ENCODE results near the gene PRCC. TPM values are rescaled to one million over a fixed set of nuclear protein-coding genes. Genes with fewer than 3 reads are reported as not detected.

Gene PRCC
- total and polyA plus RNA-seq, 5 donors from 2014 or later: 35.5 to 67.8 (median 36.8) TPM

DNA sequence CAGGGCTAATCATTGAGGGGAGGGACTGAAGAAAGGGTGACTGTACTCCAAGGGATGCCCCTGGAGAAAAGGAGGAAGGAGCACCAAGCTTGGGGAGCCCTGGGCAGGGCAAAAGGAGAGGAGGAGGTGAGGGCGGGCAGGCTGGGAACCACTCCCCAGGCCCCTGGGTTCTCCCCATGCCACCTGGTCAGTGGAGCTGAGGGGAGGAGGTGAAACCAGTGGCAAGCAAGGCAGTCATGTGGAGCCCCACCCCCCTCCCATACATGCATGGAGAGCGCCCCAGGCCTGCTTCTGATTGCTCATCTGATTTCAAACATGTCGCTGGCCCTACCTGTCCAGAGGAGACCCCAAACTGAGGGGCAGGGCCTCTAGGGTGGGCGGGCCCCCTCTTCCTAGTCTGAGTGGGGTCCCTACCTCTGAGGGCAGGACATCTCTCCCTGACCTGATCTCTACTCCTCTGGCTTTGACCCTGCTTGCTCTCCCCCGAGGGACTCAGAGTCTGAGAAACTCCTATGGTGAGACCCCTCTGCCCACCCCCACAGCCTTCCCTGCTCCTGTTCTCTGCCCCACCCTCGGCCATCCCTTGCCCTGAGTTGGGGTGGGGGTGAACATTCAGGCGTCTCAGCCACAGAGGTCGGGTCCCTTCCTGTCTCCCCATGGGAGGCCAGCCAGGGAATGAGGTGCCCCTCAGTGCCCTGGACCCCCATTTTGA lies 73.0 kb downstream of the PRCC start:
- H3K9me3 ChIP-seq (ENCODE audit: control insufficient read depth in 2 of 2, low read length in 2 of 2): no peaks in the 10 kb centered on the region
- Mint-ChIP-seq H3K36me3 (no peaks in the 10 kb centered on the region), H3K27me3 (peaks cover 19% of the 10 kb centered on the region), H3K27ac (no peak overlapping the region), H3K9me3 (no peaks in the 10 kb centered on the region), H3K4me3 (no peak overlapping the region), H3K4me1 (peaks cover 7 to 38% (median 15%) of the 10 kb centered on the region in 4 donors)
- H3K27ac ChIP-seq (ENCODE audit: insufficient read depth, low read length, poor library complexity, severe bottlenecking): no peak overlapping the region
- DNase-seq: no peak
- H3K4me3 ChIP-seq (ENCODE audit: low read depth, low read length): no peak overlapping the region
- peaks cover 26% of the 10 kb centered on the region for H3K4me1 ChIP-seq (ENCODE audit: control insufficient read depth, insufficient read depth, low read length, poor library complexity, severe bottlenecking)
- H3K36me3 ChIP-seq (ENCODE audit: control insufficient read depth, insufficient read depth, low read length): no peaks in the 10 kb centered on the region
- ATAC-seq (ENCODE audit: low read depth in 2 of 2): no peak
- H3K27me3 ChIP-seq (ENCODE audit: control insufficient read depth, insufficient read depth, low read length): peaks cover 9% of the 10 kb centered on the region

DNA sequence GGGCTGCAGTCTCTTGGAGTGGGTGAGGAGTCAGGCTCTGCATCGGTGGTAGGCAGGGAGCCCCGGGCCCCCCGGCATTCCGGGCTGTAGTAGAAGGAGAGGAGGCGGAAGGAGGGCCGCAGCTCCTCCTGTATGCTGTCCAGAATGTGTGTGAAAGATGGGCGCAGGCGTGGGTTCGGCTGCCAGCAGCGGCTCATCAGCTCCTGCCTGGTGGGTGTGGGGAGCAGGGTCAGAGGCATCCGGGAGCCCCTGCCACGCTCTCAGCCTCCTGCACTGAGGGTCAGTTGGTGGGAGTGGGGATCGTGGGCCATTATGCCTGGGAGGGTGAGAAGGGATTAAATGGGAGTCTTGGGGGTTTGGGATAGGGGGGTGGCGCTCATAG lies 73.6 kb downstream of the PRCC start:
- no peak overlapping the region for H3K27ac Mint-ChIP-seq
- Histone ChIP-seq H3K4me1 (ENCODE audit: control insufficient read depth, insufficient read depth, low read length, poor library complexity, severe bottlenecking) (peaks cover 21% of the 10 kb centered on the region), H3K27me3 (ENCODE audit: control insufficient read depth, insufficient read depth, low read length) (peaks cover 9% of the 10 kb centered on the region), H3K9me3 (ENCODE audit: control insufficient read depth in 2 of 2, low read length in 2 of 2) (no peaks in the 10 kb centered on the region), H3K4me3 (ENCODE audit: low read depth, low read length) (no peak overlapping the region), H3K36me3 (ENCODE audit: control insufficient read depth, insufficient read depth, low read length) (no peaks in the 10 kb centered on the region), H3K27ac (ENCODE audit: insufficient read depth, low read length, poor library complexity, severe bottlenecking) (no peak overlapping the region)
- no peak for ATAC-seq (ENCODE audit: low read depth in 2 of 2)
- no peak overlapping the region for H3K4me3 Mint-ChIP-seq
- H3K9me3 Mint-ChIP-seq: no peaks in the 10 kb centered on the region
- no peaks in the 10 kb centered on the region for H3K36me3 Mint-ChIP-seq
- no peak for DNase-seq
- H3K27me3 Mint-ChIP-seq: peaks cover 24% of the 10 kb centered on the region
- peaks cover 4 to 36% (median 10%) of the 10 kb centered on the region in 4 donors for H3K4me1 Mint-ChIP-seq

DNA sequence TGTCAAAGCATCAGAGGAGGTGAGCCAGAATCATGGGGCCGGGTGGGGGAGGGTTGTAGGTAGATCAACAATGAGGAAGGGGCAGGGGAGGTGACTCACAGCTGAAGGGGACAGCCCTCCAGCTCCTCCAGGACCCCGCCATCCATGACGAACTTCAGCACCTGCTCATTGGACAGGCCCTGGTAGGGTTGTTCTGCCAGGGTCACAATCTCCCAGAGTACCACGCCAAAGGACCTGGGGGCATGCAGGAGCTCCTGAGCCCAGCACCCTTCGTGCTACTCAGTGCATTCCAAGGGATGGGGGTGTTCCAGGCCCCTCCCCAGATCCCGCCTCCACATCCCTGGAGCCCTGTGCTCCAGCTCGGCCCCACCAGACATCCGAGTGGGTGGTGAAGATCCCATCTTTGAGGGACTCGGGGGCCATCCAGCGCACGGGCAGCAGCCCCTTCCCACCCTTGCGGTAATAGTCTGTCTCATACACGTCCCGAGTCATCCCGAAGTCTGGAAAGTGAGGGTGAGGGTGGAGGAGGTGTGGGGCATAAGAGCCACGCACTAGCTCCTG lies 74.0 kb downstream of the PRCC start:
- H3K27me3 ChIP-seq (ENCODE audit: control insufficient read depth, insufficient read depth, low read length): peaks cover 12% of the 10 kb centered on the region
- DNase-seq: no peak
- no peak for ATAC-seq (ENCODE audit: low read depth in 2 of 2)
- Mint-ChIP-seq H3K36me3 (no peaks in the 10 kb centered on the region), H3K27me3 (peaks cover 29% of the 10 kb centered on the region), H3K9me3 (no peaks in the 10 kb centered on the region), H3K27ac (no peak overlapping the region), H3K4me1 (peaks cover 0 to 35% (median 6%) of the 10 kb centered on the region in 4 donors), H3K4me3 (no peak overlapping the region)
- H3K9me3 ChIP-seq (ENCODE audit: control insufficient read depth in 2 of 2, low read length in 2 of 2): no peaks in the 10 kb centered on the region
- no peak overlapping the region for H3K27ac ChIP-seq (ENCODE audit: insufficient read depth, low read length, poor library complexity, severe bottlenecking)
- H3K4me3 ChIP-seq (ENCODE audit: low read depth, low read length): no peak overlapping the region
- H3K36me3 ChIP-seq (ENCODE audit: control insufficient read depth, insufficient read depth, low read length): no peaks in the 10 kb centered on the region
- peaks cover 16% of the 10 kb centered on the region for H3K4me1 ChIP-seq (ENCODE audit: control insufficient read depth, insufficient read depth, low read length, poor library complexity, severe bottlenecking)

DNA sequence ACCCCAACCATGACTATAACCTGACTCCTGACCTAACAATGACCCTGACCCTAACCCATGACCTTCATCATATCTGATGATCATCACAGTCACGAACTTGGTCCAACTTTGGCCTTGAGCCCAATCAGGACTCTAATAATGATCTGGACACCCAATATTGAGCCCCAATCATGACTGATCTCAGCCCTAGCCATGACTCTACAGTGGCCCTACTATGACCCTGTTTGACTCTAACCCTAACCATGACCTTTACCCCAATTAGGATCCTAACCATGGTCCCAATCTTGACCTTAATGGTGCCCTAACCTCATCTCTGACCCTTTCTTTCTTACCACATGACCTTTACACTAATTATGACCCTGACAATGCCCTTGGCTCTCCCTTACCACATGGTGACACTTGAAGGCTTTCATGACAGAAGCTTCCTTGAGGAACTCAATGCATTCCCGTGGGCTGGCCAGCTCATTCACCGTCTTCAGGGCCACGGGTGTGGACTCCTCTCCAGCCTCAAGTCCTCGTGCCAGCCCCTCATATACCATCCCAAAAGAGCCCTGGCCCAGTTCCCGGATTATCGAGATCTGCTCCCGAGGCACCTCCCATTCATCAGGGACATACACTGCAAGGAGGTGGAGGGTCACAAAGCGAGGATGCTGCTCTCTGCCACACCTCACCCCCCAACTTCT lies 75.4 kb downstream of the PRCC start:
- Histone ChIP-seq H3K36me3 (ENCODE audit: control insufficient read depth, insufficient read depth, low read length) (no peaks in the 10 kb centered on the region), H3K27me3 (ENCODE audit: control insufficient read depth, insufficient read depth, low read length) (peaks cover 17% of the 10 kb centered on the region), H3K27ac (ENCODE audit: insufficient read depth, low read length, poor library complexity, severe bottlenecking) (no peak overlapping the region), H3K4me1 (ENCODE audit: control insufficient read depth, insufficient read depth, low read length, poor library complexity, severe bottlenecking) (peaks cover 7% of the 10 kb centered on the region), H3K9me3 (ENCODE audit: control insufficient read depth in 2 of 2, low read length in 2 of 2) (no peaks in the 10 kb centered on the region), H3K4me3 (ENCODE audit: low read depth, low read length) (no peak overlapping the region)
- peak overlapping the region in 1 of 4 donors; percentile 13 for H3K4me3 Mint-ChIP-seq
- peaks cover 38% of the 10 kb centered on the region for H3K27me3 Mint-ChIP-seq
- H3K36me3 Mint-ChIP-seq: no peaks in the 10 kb centered on the region
- DNase-seq (no peak), ATAC-seq (ENCODE audit: low read depth in 2 of 2) (no peak)
- peaks cover 0 to 29% (median 6%) of the 10 kb centered on the region in 4 donors for H3K4me1 Mint-ChIP-seq
- no peaks in the 10 kb centered on the region for H3K9me3 Mint-ChIP-seq
- peak overlapping the region in 1 of 3 donors; percentile 5 for H3K27ac Mint-ChIP-seq

DNA sequence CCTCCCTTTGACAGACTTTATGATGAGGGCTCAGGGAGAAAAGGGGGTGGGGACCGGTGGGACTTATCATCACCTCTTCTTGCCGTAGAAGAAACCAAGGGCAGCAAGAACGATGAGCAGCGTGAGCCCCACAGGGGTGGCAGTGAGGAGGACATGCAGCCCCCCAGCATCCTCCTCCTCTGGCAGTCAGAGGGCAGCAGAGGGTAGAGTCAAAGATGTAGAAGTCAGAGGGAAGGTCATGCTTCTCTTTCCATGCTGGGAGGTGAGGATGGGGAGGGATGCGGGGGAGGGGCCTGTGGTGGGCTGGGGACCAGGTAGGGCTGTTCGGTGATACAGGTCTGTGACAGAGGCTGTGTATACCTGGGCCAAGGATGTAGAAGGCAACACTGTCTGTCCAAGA lies 76.8 kb downstream of the PRCC start:
- H3K27ac Mint-ChIP-seq: no peak overlapping the region
- peak overlapping the region in 2 of 4 donors; percentile 27 to 35 for H3K4me3 Mint-ChIP-seq
- Histone ChIP-seq H3K4me3 (ENCODE audit: low read depth, low read length) (no peak overlapping the region), H3K36me3 (ENCODE audit: control insufficient read depth, insufficient read depth, low read length) (no peaks in the 10 kb centered on the region), H3K4me1 (ENCODE audit: control insufficient read depth, insufficient read depth, low read length, poor library complexity, severe bottlenecking) (peaks cover 18% of the 10 kb centered on the region), H3K27ac (ENCODE audit: insufficient read depth, low read length, poor library complexity, severe bottlenecking) (no peak overlapping the region), H3K27me3 (ENCODE audit: control insufficient read depth, insufficient read depth, low read length) (peaks cover 21% of the 10 kb centered on the region), H3K9me3 (ENCODE audit: control insufficient read depth in 2 of 2, low read length in 2 of 2) (no peaks in the 10 kb centered on the region)
- H3K9me3 Mint-ChIP-seq: no peaks in the 10 kb centered on the region
- DNase-seq (no peak), ATAC-seq (ENCODE audit: low read depth in 2 of 2) (no peak)
- H3K36me3 Mint-ChIP-seq: no peaks in the 10 kb centered on the region
- peaks cover 2 to 38% (median 8%) of the 10 kb centered on the region in 4 donors for H3K4me1 Mint-ChIP-seq
- peaks cover 38% of the 10 kb centered on the region for H3K27me3 Mint-ChIP-seq

DNA sequence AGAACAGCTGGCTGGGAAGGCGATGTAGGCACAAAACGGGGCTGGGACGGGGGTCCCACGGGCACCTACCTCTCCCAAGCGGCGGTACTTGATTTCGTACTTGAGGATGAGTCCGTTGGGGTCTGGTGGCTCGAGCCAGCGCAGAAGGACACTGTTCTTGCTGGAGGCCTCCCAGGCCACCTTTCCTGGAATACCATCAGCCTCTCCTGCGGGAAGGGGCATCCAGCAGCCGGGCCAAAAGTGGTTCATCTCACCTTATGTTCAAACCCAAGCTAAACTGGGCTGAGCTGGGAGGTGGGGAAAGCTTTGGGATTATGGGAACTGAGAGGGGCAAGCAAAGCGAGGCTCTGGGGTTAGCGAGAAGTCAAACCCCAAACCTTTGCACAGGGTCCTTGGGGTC lies 77.3 kb downstream of the PRCC start:
- DNase-seq: no peak
- H3K9me3 Mint-ChIP-seq: no peaks in the 10 kb centered on the region
- no peak overlapping the region for H3K27ac ChIP-seq (ENCODE audit: insufficient read depth, low read length, poor library complexity, severe bottlenecking)
- no peaks in the 10 kb centered on the region for H3K36me3 ChIP-seq (ENCODE audit: control insufficient read depth, insufficient read depth, low read length)
- ATAC-seq (ENCODE audit: low read depth in 2 of 2): no peak
- H3K4me1 ChIP-seq (ENCODE audit: control insufficient read depth, insufficient read depth, low read length, poor library complexity, severe bottlenecking): peaks cover 19% of the 10 kb centered on the region
- peak overlapping the region in 1 of 4 donors; percentile 69 for H3K4me3 Mint-ChIP-seq
- H3K27me3 Mint-ChIP-seq: peaks cover 38% of the 10 kb centered on the region
- H3K4me3 ChIP-seq (ENCODE audit: low read depth, low read length): no peak overlapping the region
- peaks cover 4 to 40% (median 8%) of the 10 kb centered on the region in 4 donors for H3K4me1 Mint-ChIP-seq
- H3K27me3 ChIP-seq (ENCODE audit: control insufficient read depth, insufficient read depth, low read length): peaks cover 21% of the 10 kb centered on the region
- no peaks in the 10 kb centered on the region for H3K9me3 ChIP-seq (ENCODE audit: control insufficient read depth in 2 of 2, low read length in 2 of 2)
- no peak overlapping the region for H3K27ac Mint-ChIP-seq
- no peaks in the 10 kb centered on the region for H3K36me3 Mint-ChIP-seq

DNA sequence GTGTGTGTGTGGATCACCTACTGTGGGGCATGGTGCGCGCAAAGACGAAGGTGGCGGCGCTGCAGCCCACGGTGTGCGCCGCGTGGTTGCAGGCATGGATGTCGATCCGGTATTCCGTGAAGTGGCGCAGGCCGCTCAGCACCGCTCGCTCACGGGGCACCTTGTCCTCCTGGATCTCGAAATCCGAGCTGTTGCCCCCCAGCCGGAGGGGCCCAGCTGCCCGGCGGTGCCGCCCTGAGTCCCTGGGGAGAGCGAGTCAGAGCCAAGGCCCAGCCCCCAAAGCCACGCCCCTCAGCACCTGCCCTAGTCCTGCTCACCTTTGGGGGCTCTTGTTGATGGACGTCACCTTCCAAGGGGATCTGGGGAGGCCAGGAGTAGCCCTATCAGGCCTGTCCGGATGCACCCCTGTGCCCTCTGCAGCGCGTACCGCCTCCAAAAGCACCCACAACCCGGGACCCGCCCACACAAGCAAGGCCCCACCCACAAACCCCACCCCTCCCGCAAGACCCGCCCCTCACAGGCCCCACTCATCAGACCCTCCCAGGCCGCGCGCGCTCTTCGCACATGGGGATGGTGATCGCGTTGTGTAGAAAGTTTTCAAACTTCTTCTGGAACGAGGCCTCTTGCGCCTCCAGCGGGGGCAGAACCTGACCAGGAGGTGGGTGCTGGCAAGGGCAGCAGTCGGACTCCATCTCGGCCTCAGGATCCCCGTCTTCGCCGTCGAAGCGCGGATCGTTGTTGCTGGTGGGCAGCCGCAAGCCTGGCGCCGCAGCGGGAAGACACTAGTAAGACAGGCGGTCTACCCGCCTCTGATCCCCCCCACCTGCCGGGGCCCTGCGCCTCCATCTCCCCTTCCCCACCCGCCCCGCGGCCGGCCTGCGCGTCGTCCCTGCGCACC lies 78.0 kb downstream of the PRCC start:
- Histone ChIP-seq H3K27me3 (ENCODE audit: control insufficient read depth, insufficient read depth, low read length) (peaks cover 21% of the 10 kb centered on the region), H3K4me1 (ENCODE audit: control insufficient read depth, insufficient read depth, low read length, poor library complexity, severe bottlenecking) (peaks cover 19% of the 10 kb centered on the region), H3K4me3 (ENCODE audit: low read depth, low read length) (no peak overlapping the region), H3K9me3 (ENCODE audit: control insufficient read depth in 2 of 2, low read length in 2 of 2) (no peaks in the 10 kb centered on the region), H3K36me3 (ENCODE audit: control insufficient read depth, insufficient read depth, low read length) (no peaks in the 10 kb centered on the region), H3K27ac (ENCODE audit: insufficient read depth, low read length, poor library complexity, severe bottlenecking) (no peak overlapping the region)
- Mint-ChIP-seq H3K4me3 (peak overlapping the region in 2 of 4 donors; percentile 46 to 72), H3K36me3 (no peaks in the 10 kb centered on the region), H3K27ac (peak overlapping the region in 1 of 3 donors; percentile 67), H3K4me1 (peaks cover 4 to 40% (median 8%) of the 10 kb centered on the region in 4 donors), H3K9me3 (no peaks in the 10 kb centered on the region), H3K27me3 (peaks cover 38% of the 10 kb centered on the region)
- ATAC-seq (ENCODE audit: low read depth in 2 of 2): no peak
- peak in 2 of 3 donors; percentile 27 to 42 for DNase-seq
